DND-41 (cell line): ENCODE measurements around the gene ALDH2.

ENCODE experiments used
- EZH2 ChIP-seq: IDR thresholded peaks from 3 replicates; pipeline ENCODE4 v1.6.1; 2012; ENCODE audit warnings: borderline replicate concordance, low read depth, mild to moderate bottlenecking, moderate library complexity, low read length, inconsistent platforms; ENCODE audit not compliant: severe bottlenecking
- TF ChIP-seq, protein P1 (sequence below): IDR thresholded peaks from 2 replicates; pipeline ENCODE4 v1.5.1; 2012; ENCODE audit warnings: borderline replicate concordance, low read length, moderate library complexity, mild to moderate bottlenecking; ENCODE audit not compliant: poor library complexity, severe bottlenecking; ENCODE audit errors: extremely low read depth

DNA sequence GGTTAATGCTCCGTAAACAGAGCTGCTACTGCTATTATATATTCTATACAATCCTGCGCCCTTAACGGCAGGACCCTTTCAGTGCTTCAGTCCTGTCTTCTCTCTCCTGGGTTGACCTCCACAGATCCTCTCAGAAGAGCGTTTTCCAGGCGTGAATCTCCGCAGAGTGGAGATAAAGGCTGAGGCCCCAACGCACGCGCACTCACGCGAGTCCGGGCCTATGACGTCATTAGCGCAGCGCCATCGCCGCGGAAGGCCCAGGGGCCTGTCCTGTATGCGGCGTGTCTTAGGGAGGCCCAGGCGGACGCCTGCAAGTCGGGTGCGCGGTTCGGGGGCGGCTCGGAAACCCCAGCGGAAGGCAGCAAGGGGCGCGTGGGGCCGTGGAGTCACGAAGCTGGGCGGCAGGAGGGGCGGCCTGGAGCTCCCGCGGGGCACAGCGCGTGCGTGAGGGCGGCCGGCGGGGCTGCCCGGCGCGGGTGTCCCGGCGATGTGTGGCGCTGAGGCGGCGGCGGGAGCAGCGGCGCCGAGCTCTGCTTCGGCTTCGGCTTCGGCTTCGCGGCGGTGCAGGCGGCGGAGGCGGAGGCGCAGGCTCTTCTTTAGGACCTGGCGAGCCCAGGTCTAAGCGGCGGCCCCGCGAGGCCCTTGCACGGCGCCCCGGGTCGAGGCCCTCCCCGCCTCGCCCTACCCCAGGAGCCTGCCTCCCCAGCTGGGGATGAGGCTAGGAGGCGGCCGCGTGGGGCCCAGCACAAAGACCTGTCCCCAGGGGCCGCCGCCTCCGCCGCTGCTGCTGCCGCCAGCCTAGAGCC, 75.2 kb downstream of the ALDH2 start, which contains the start of gene MAPKAPK5:
- no peak for TF ChIP-seq EZH2
- TF ChIP-seq, protein P1, sequence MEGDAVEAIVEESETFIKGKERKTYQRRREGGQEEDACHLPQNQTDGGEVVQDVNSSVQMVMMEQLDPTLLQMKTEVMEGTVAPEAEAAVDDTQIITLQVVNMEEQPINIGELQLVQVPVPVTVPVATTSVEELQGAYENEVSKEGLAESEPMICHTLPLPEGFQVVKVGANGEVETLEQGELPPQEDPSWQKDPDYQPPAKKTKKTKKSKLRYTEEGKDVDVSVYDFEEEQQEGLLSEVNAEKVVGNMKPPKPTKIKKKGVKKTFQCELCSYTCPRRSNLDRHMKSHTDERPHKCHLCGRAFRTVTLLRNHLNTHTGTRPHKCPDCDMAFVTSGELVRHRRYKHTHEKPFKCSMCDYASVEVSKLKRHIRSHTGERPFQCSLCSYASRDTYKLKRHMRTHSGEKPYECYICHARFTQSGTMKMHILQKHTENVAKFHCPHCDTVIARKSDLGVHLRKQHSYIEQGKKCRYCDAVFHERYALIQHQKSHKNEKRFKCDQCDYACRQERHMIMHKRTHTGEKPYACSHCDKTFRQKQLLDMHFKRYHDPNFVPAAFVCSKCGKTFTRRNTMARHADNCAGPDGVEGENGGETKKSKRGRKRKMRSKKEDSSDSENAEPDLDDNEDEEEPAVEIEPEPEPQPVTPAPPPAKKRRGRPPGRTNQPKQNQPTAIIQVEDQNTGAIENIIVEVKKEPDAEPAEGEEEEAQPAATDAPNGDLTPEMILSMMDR = no peak
